HG03565 (cell line): ENCODE measurements around the gene MBOAT7.

Experiments
- ATAC-seq: cut with Tn5 transposase; IDR thresholded peaks from one replicate; pipeline ENCODE4 v1.9.1; 2021; ENCODE audit warnings: mild to moderate bottlenecking, moderate library complexity; ENCODE audit not compliant: unreplicated experiment

The MBOAT7 gene

GRCh38 chr19:54165222-54165621 is 24.2 kb downstream of the MBOAT7 start:
- ATAC-seq: no peak

GRCh38 chr19:54164369-54165068 is 24.9 kb downstream of the MBOAT7 start:
- ATAC-seq: no peak

- ATAC-seq: no peak
Measured at GRCh38 chr19:54162884-54163283, 26.5 kb downstream of the MBOAT7 start.

GRCh38 chr19:54162241-54162805 is 27.1 kb downstream of the MBOAT7 start:
- ATAC-seq: no peak

- ATAC-seq: no peak
Measured at GRCh38 chr19:54160854-54161253, 28.5 kb downstream of the MBOAT7 start.

GRCh38 chr19:54160182-54160811 is 29.1 kb downstream of the MBOAT7 start:
- no peak for ATAC-seq

GRCh38 chr19:54159352-54160181 is 29.8 kb downstream of the MBOAT7 start, which contains the start of gene LENG1:
LENG1 (minus strand) TSS chr19:54159721; CDS start chr19:54159695, 26 bp downstream.
- peak; percentile 86 for ATAC-seq

GRCh38 chr19:54158812-54159351 is 30.5 kb downstream of the MBOAT7 start:
- no peak for ATAC-seq

- no peak for ATAC-seq
Measured at GRCh38 chr19:54156953-54157352, 32.4 kb downstream of the MBOAT7 start.

- no peak for ATAC-seq
Measured at GRCh38 chr19:54156490-54156889, 32.9 kb downstream of the MBOAT7 start.

- no peak for ATAC-seq
Measured at GRCh38 chr19:54155694-54156093, 33.7 kb downstream of the MBOAT7 start.

- ATAC-seq: no peak
Measured at GRCh38 chr19:54154603-54155345, 34.6 kb downstream of the MBOAT7 start.

GRCh38 chr19:54153731-54154326 is 35.6 kb downstream of the MBOAT7 start:
- ATAC-seq: no peak

GRCh38 chr19:54152878-54153524 is 36.4 kb downstream of the MBOAT7 start:
- ATAC-seq: no peak

- ATAC-seq: no peak
Measured at GRCh38 chr19:54152267-54152666, 37.1 kb downstream of the MBOAT7 start.

GRCh38 chr19:54151362-54152035 is 37.9 kb downstream of the MBOAT7 start:
- ATAC-seq: no peak

GRCh38 chr19:54149021-54149812 is 40.2 kb downstream of the MBOAT7 start:
- ATAC-seq: no peak

- no peak for ATAC-seq
Measured at GRCh38 chr19:54148158-54148557, 41.2 kb downstream of the MBOAT7 start.
